ENCODE results near the gene SLC6A6. TPM values are rescaled to one million over a fixed set of nuclear protein-coding genes. Genes with fewer than 3 reads are reported as not detected.
A peak's percentile ranks its signal among the peaks of the same experiment; 100 is the strongest.

The SLC6A6 gene
- total RNA-seq, 1 donor from 2014 or later, result 35.4 TPM

- Histone ChIP-seq H3K4me1 (peaks cover 60% of the 10 kb centered on the region), H3K27ac (replicated peaks) (peak overlapping the region; percentile 38), H3K27me3 (ENCODE audit: low read depth) (no peaks in the 10 kb centered on the region), H3K36me3 (peaks cover 43% of the 10 kb centered on the region), H3K4me3 (no peak overlapping the region), H3K9me3 (replicated peaks) (no peaks in the 10 kb centered on the region)
- intact Hi-C loops (cut with micrococcal nuclease), result no loop called here
- no peak for DNase-seq
- TF ChIP-seq CTCF (IDR thresholded peaks at IDR 0.05; ENCODE audit: borderline replicate concordance), result no peak
Observed at GRCh38 chr3:14518432-14518802, 116.0 kb downstream of the SLC6A6 start.

- DNase-seq, result no peak
- Histone ChIP-seq H3K4me1 (peaks cover 62% of the 10 kb centered on the region), H3K36me3 (peaks cover 39% of the 10 kb centered on the region), H3K4me3 (no peak overlapping the region), H3K27ac (replicated peaks) (peak overlapping the region; percentile 93), H3K27me3 (ENCODE audit: low read depth) (no peaks in the 10 kb centered on the region), H3K9me3 (replicated peaks) (no peaks in the 10 kb centered on the region)
- intact Hi-C loops (cut with micrococcal nuclease), result no loop called here
- no peak for TF ChIP-seq CTCF (IDR thresholded peaks at IDR 0.05; ENCODE audit: borderline replicate concordance)
Observed at GRCh38 chr3:14518893-14519292, 116.5 kb downstream of the SLC6A6 start.

- Histone ChIP-seq H3K9me3 (replicated peaks) (no peaks in the 10 kb centered on the region), H3K4me1 (peaks cover 67% of the 10 kb centered on the region), H3K27ac (replicated peaks) (peak overlapping the region; percentile 93), H3K36me3 (peaks cover 35% of the 10 kb centered on the region), H3K27me3 (ENCODE audit: low read depth) (no peaks in the 10 kb centered on the region), H3K4me3 (no peak overlapping the region)
- no peak for DNase-seq
- no peak for TF ChIP-seq CTCF (IDR thresholded peaks at IDR 0.05; ENCODE audit: borderline replicate concordance)
- intact Hi-C loops (cut with micrococcal nuclease), result no loop called here
Observed at GRCh38 chr3:14519406-14519805, 117.0 kb downstream of the SLC6A6 start.

GRCh38 chr3:14520149-14520548 is 117.7 kb downstream of the SLC6A6 start:
- no peak for TF ChIP-seq CTCF (IDR thresholded peaks at IDR 0.05; ENCODE audit: borderline replicate concordance)
- H3K4me1 ChIP-seq, result peaks cover 75% of the 10 kb centered on the region
- intact Hi-C loops (cut with micrococcal nuclease), result no loop called here
- peak overlapping the region; percentile 93 for H3K27ac ChIP-seq (replicated peaks)
- H3K9me3 ChIP-seq (replicated peaks), result no peaks in the 10 kb centered on the region
- no peak overlapping the region for H3K4me3 ChIP-seq
- no peaks in the 10 kb centered on the region for H3K27me3 ChIP-seq (ENCODE audit: low read depth)
- peaks cover 27% of the 10 kb centered on the region for H3K36me3 ChIP-seq
- no peak for DNase-seq

- DNase-seq, result no peak
- no peaks in the 10 kb centered on the region for H3K9me3 ChIP-seq (replicated peaks)
- intact Hi-C loops (cut with micrococcal nuclease), result no loop called here
- peaks cover 19% of the 10 kb centered on the region for H3K36me3 ChIP-seq
- H3K27ac ChIP-seq (replicated peaks), result peak overlapping the region; percentile 93
- peaks cover 83% of the 10 kb centered on the region for H3K4me1 ChIP-seq
- H3K27me3 ChIP-seq (ENCODE audit: low read depth), result no peaks in the 10 kb centered on the region
- TF ChIP-seq CTCF (IDR thresholded peaks at IDR 0.05; ENCODE audit: borderline replicate concordance), result no peak
- H3K4me3 ChIP-seq, result peak overlapping the region; percentile 48
Observed at GRCh38 chr3:14520967-14521366, 118.6 kb downstream of the SLC6A6 start.

- no peaks in the 10 kb centered on the region for H3K27me3 ChIP-seq (ENCODE audit: low read depth)
- peaks cover 89% of the 10 kb centered on the region for H3K4me1 ChIP-seq
- no peak for TF ChIP-seq CTCF (IDR thresholded peaks at IDR 0.05; ENCODE audit: borderline replicate concordance)
- peak overlapping the region; percentile 93 for H3K27ac ChIP-seq (replicated peaks)
- intact Hi-C loops (cut with micrococcal nuclease), result no loop called here
- H3K9me3 ChIP-seq (replicated peaks), result no peaks in the 10 kb centered on the region
- DNase-seq, result no peak
- peak overlapping the region; percentile 48 for H3K4me3 ChIP-seq
- H3K36me3 ChIP-seq, result peaks cover 14% of the 10 kb centered on the region
Observed at GRCh38 chr3:14521611-14522010, 119.2 kb downstream of the SLC6A6 start.

Data from left ventricle myocardium inferior (tissue), 1 donor.